NCI-H2081 (cell line): Measurements from ENCODE around the gene IP6K1.
"Not testable (repeated sequence)": the region's sequence is repeated elsewhere in the genome, so short reads cannot be mapped to it uniquely, and the experiment has no call there.

Experiments used
- DNase-seq, 2 experiments: peaks; one replicate each; lab custom pipeline; 2025; lab: John Stamatoyannopoulos, UW

IP6K1 gene

GRCh38 chr3:49688338-49689045 lies 97.8 kb downstream of the IP6K1 start:
- DNase-seq, result not testable (repeated sequence)

DNA sequence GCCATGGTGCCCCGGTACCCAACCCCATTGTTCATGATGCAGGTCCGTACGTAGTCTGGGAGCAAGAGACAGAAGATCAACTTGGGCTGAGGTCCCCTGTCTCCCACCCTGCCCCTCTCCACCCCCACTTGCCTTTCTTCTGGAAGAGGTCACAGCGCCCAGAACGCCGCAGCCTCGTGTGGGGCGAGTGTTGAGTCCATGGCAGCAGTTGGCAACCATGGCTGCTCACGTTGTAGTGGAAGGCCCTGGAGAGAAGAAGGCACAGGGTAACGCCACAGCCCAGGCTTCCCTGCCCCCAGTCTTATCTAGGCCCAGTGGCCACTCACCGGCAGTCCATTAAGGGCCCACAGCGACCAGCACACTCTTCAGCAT lies 98.9 kb downstream of the IP6K1 start:
- not testable (repeated sequence) for DNase-seq

DNA sequence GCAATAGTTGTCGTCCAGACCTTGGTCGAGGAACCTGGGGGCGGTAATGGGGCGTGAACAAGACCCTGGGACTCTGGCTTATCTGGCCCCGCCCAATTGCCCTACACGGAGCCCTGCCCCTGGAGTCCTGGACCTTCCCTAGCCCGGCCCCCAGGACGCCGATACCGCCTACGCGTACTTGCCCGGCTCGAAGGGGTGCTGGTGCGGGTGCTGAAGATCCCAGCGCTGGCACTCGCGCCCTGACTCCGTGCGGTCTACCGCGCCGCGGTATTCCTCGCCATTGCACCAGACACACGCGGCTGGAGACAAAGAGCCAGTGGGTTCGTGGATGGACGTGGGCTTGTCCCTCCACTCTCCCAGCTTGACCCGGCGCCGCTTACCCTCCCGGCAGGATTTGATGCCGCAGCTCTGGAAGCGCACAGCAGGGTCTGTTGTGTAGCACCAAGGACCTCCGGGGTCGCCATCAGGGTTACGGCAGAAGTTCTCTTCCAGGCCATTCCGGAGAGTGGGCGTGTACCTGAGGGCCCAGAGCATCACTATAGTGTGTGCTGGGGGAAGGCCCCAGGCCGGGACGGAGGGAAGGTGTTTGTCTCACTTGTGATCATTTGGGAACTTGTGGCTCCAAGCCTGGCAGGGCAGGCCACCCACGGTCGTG lies 99.4 kb downstream of the IP6K1 start:
- not testable (repeated sequence) for DNase-seq

DNA sequence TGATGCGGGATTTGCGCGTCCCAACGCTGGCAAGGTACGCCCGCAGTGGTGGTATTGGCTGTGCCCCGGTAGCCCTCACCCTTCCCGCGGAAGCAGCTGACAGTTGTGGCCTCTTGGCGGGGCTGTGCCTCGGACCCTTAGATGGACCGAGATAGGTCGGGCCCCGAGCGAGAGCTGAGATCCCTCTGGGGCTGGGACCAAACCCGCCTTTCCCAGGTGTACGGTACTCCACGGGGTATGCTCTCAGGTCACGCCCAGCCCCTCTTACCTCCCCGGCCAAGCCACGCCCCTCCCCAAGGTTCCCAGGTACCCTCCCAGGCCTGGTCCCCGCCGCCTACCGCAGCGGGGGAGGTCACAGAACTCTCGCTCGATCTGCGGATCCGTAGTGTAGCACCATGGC lies 100.0 kb downstream of the IP6K1 start:
- DNase-seq, result not testable (repeated sequence)

GRCh38 chr3:49685846-49686245 lies 100.5 kb downstream of the IP6K1 start:
- DNase-seq, result not testable (repeated sequence)

DNA sequence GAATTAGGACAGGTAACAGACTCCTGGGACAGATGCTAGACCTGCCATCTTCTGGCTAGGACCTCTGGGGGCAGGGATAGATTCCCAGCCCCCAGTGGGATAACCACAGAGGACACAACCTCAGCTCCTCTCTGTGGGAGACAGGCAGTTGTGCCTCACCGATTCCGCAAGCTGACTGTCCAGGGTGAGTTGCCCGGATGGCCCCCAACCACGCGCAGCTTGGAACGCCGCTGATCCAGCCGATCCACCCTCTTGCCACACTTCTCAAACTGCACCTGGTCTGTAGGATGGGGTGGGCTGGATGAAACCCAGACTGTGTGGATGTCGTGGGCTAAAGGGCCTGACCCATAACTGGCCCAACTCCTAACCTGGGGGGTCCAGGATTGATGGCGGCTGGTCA lies 101.2 kb downstream of the IP6K1 start:
- DNase-seq, result not testable (repeated sequence)

GRCh38 chr3:49684453-49684852 lies 101.9 kb downstream of the IP6K1 start:
- DNase-seq, result not testable (repeated sequence)

DNA sequence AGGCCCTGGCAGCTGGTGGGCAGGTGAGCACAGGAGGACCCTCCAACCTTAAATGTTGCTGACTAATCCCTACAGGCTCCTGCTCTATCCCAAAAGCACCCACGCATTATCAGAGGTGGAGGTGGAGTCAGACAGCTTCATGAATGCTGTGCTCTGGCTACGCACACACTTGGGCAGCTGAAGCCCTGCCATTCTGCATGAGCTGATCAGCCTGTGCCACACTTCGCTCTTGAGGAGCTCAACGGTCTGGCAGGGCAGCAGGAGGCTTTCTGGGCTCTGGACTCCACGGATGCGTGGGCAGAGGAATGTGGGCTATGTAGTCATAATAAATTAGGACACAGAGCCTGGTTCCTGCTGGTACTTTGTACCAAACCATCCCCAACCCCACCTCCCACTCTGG lies 103.2 kb downstream of the IP6K1 start:
- no peak for DNase-seq

- no peak for DNase-seq
Measured at GRCh38 chr3:49681543-49681942, 104.8 kb downstream of the IP6K1 start.

DNA sequence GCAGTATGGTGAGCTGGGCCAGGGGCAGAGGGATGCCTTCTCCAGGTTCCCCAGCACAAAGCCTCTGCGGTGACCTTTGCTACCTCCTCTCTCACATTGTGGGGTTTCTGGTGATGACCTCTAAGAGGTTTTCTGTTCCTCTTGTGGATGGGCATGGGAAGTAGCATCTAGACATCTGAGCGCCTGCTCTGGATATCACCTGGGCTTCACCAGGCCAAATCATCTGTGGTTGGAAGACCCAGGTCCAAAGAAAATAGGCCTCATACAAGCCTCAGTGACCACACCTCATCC lies 105.2 kb downstream of the IP6K1 start:
- no peak for DNase-seq

DNA sequence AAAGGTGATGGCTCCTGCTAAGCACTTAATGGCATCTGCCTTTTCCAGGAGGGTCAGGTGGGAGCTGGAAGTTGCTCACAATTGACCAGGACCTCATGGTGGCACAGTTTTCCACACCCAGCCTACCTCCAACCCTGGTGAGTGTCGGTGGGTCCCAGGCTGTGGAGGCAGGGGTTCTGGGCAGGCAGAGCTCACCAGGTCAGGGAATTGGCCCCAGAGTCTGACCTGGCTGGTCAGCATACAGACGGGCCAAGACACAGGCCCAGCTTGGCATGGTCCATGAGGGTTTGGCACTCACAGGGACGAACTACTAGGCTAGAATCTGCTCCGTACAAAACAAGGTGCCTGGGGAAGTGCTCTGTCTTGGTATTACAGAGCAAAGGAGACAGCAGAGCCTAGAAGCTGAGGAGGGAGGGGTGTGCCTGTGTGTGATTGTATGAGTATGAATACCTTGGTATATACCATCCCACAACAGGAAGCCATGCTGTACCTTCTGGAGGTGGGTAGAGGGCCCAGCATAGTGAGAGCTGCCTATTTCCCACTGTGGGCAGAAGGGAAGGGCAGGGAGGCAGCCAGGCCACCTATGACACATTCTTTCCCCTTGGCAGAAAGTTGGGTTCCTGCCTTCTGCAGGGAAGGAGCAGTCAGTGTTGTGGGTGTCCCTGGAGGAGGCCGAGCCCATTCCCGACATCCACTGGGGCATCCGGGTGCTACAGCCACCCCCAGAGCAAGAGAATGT lies 105.7 kb downstream of the IP6K1 start:
- no peak for DNase-seq

- DNase-seq, result no peak
Measured at GRCh38 chr3:49675912-49676311, 110.4 kb downstream of the IP6K1 start.

GRCh38 chr3:49674497-49674983 lies 111.8 kb downstream of the IP6K1 start:
- no peak for DNase-seq
